NCI-H1105 (cell line): ENCODE measurements around the gene SLAMF6.

Source experiments
- DNase-seq: peaks from one replicate; lab custom pipeline; 2025; lab: John Stamatoyannopoulos, UW

SLAMF6 gene

GRCh38 chr1:160466961-160467360, 56.1 kb downstream of the SLAMF6 start:
- DNase-seq, result no peak

GRCh38 chr1:160465123-160465522, 57.9 kb downstream of the SLAMF6 start:
- no peak for DNase-seq

DNA sequence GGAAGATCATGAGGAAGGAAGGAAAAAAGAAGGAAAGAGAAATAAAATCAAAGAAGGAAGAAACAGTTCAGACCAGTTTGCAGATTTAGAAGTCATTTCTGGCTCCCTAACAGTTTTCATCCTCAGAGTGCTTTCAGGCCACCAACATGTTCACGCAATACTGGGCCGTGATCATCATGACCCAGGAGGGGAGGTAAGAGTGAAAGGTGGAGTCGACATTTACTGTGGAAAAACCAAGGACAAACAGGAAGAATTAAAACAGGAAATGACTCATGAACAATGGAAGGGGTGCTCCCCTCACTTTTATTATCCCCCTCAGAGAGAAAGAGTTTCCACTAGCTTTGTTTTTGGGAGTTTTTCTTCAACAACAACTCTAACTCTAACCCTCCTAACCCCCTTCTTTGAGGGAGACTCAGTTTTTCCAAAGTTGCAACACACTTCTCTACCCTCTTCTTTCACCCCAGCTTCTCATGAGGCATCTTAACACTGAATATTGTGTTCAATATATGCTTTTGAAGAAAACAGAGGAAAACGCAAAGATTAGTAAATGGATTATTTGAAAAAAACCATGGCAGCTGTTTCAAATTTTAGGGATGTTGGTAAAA, 62.3 kb downstream of the SLAMF6 start:
- DNase-seq, result no peak

DNA sequence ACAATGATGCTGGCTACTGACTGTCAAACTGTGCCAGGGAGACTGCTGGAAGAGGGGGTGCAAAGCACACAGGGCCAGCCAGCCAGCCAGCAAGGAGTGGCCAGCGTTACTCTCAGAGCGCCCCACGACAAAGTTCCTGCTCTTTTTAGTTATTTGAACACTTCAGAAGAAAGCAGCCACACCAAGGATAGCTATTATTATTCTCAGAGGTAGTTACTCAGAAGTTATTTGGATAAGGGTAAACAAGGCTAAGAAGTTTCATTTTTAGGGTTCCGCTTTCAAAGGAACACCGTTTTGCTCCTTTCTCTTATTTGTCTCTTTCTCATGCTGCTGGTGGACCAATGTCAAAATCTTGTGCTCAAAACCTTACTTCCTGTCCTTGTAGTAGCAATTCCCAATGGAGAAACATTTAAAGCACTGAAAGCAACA, 62.8 kb downstream of the SLAMF6 start:
- no peak for DNase-seq

GRCh38 chr1:160459687-160460086, 63.4 kb downstream of the SLAMF6 start:
- no peak for DNase-seq

DNA sequence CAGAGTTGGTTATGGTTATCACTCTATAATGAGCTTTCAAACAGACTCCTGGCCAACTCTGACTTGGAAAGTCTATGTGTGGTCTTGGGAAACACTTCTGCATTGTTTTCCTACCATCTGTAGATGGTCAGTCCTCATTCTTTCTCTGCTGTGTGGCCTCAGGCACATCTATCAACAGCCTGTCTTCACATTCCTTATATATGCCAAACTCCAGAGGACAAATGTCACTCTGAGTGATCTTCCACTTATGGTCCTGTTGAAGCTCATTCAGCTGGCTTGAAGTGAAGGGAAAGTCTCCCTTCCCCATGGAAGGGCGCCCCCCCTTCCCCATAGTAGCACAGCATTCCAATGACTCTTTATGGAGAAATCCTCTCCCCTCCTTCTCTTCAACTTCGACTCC, 64.0 kb downstream of the SLAMF6 start:
- no peak for DNase-seq

- DNase-seq, result no peak
These were observed 67.9 kb downstream of the SLAMF6 start for GRCh38 chr1:160455153-160455517.

GRCh38 chr1:160454371-160455152, 68.5 kb downstream of the SLAMF6 start:
- no peak for DNase-seq

DNA sequence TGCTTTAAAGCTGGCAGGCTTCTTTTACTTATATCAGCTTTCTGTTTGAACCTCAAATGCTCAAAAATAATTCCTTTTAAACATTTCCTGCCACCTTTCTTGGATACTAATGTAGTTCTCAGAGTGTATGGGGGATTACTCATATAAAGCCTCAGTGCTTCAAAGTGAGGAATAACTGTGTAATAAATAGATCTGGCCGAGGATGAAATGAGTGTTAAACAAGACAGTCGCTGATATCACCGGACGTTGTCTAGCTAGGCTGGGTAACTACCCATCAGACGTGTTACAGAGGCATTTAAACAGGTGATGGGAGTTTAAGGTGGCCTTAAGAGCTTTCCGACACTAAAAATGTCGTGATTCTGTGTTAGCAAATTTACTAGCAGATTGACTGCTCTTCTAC, 69.6 kb downstream of the SLAMF6 start:
- no peak for DNase-seq

- no peak for DNase-seq
These were observed 71.2 kb downstream of the SLAMF6 start for GRCh38 chr1:160451859-160452232.

- no peak for DNase-seq
These were observed 71.8 kb downstream of the SLAMF6 start for GRCh38 chr1:160451119-160451858.

DNA sequence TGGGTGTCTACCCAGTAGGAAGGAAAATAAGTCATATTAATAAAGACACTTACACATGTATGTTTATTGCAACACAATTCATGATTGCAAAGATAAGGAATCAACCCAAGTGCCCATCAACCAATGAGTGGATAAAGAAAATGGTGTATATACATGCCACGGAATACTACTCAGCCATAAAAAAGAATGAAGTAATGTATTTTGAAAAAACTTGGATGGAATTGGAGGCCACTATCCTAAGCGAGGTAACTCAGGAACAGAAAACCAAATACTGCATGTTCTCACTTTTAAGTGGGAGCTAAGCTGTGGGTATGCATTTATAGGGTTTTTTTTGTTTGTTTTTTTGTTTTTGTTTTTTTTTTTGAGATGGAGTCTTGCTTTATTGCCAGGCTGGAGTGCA, 73.6 kb downstream of the SLAMF6 start:
- no peak for DNase-seq

- DNase-seq, result no peak
These were observed 76.0 kb downstream of the SLAMF6 start for GRCh38 chr1:160446945-160447600.

- no peak for DNase-seq
These were observed 83.3 kb downstream of the SLAMF6 start for GRCh38 chr1:160439718-160440117.

- no peak for DNase-seq
These were observed 84.1 kb downstream of the SLAMF6 start for GRCh38 chr1:160438935-160439334.

GRCh38 chr1:160438317-160438918, 84.6 kb downstream of the SLAMF6 start:
- DNase-seq, result no peak

DNA sequence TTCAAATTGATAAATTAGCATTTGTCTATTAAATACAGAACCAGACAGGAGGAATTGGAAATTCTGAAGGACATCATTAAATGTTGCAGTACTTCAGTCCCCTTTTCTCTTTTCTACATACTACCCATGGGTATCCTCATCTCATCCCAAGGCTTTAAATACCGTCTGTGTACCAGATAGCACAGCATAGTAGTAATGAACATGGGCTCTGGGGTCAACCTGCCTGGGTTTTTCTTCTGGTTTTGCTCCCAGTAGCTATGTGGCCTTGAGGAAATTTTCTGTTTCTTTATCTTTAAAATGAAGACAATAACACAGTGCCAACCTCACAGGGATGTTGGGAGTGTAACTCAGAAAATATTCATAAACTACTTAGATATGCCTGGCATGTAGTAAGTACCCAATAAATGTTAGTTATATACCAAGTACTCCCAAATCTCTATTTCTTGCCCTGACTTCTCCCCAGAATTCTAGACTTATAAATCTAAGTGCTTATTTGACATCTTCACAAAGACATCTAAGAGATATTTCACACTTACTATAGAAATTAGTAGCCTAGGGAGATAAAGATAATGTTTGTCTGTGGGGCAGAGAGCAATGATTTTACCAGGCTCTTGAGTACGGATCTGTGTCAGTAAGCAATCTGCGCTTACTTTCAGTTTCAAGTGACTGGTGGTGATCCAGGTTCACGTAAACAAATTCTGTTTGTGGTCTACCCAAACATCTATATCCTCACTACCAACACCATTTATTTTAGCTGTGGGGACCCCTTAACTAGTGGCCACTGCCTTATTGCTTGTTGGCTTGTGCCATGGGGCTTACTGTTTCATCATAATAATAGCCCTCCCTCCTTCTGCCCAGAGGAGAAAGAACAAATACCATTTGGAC, 85.4 kb downstream of the SLAMF6 start:
- DNase-seq, result no peak

GRCh38 chr1:160436966-160437365, 86.1 kb downstream of the SLAMF6 start:
- DNase-seq, result no peak
